Measurements from ENCODE around the gene GJE1. TPM values are rescaled to one million over a fixed set of nuclear protein-coding genes. Genes with fewer than 3 reads are reported as not detected.
"Not testable (repeated sequence)": the region's sequence is repeated elsewhere in the genome, so short reads cannot be mapped to it uniquely, and the experiment has no call there.

The GJE1 gene
- total RNA-seq: not detected in 2 replicates
- long read RNA-seq: 0 reads

GRCh38 chr6:142132625-142133024, at the start of gene GJE1:
TSS of gene GJE1 (plus strand) at chr6:142132925. CDS start at chr6:142133159, 234 bp downstream.
- no peak within 1 kb of the TSS for H3K27ac Mint-ChIP-seq (ENCODE audit: unreplicated experiment)

GRCh38 chr6:142087950-142088857, 44.5 kb upstream of the GJE1 start:
- Mint-ChIP-seq H3K4me3 (ENCODE audit: unreplicated experiment) (no peak overlapping the region), H3K27ac (ENCODE audit: unreplicated experiment) (no peak overlapping the region), H3K36me3 (ENCODE audit: unreplicated experiment) (no peaks in the 10 kb centered on the region), H3K4me1 (ENCODE audit: unreplicated experiment) (no peaks in the 10 kb centered on the region), H3K27me3 (ENCODE audit: unreplicated experiment) (peaks cover 17% of the 10 kb centered on the region), H3K9me3 (ENCODE audit: unreplicated experiment) (no peaks in the 10 kb centered on the region)
- TF ChIP-seq CTCF (IDR thresholded peaks at IDR 0.05): no peak
- no peak for DNase-seq (ENCODE audit: extremely low spot score, unreplicated experiment)

More at GRCh38 chr6:142132625-142133024, at the start of gene GJE1:
- peaks cover 4% of the 10 kb centered on the region for H3K9me3 Mint-ChIP-seq (ENCODE audit: unreplicated experiment)
- peaks cover 33% of the 10 kb centered on the region for H3K27me3 Mint-ChIP-seq (ENCODE audit: unreplicated experiment)
- no peaks in the 10 kb centered on the region for H3K4me1 Mint-ChIP-seq (ENCODE audit: unreplicated experiment)
- no peak for TF ChIP-seq CTCF (IDR thresholded peaks at IDR 0.05)
- no peaks in the 10 kb centered on the region for H3K36me3 Mint-ChIP-seq (ENCODE audit: unreplicated experiment)
- no peak within 1 kb of the TSS for H3K4me3 Mint-ChIP-seq (ENCODE audit: unreplicated experiment)
- DNase-seq (ENCODE audit: extremely low spot score, unreplicated experiment): no peak

- no peak overlapping the region for H3K4me3 Mint-ChIP-seq (ENCODE audit: unreplicated experiment)
These were observed 43.9 kb upstream of the GJE1 start for GRCh38 chr6:142088858-142089216.

GRCh38 chr6:142104820-142105219, 27.9 kb upstream of the GJE1 start:
- not testable (repeated sequence) for H3K36me3 Mint-ChIP-seq (ENCODE audit: unreplicated experiment); DNase-seq (ENCODE audit: extremely low spot score, unreplicated experiment); H3K27ac Mint-ChIP-seq (ENCODE audit: unreplicated experiment); H3K4me1 Mint-ChIP-seq (ENCODE audit: unreplicated experiment); H3K27me3 Mint-ChIP-seq (ENCODE audit: unreplicated experiment); H3K9me3 Mint-ChIP-seq (ENCODE audit: unreplicated experiment); H3K4me3 Mint-ChIP-seq (ENCODE audit: unreplicated experiment)

More at GRCh38 chr6:142088858-142089216, 43.9 kb upstream of the GJE1 start:
- no peak for TF ChIP-seq CTCF (IDR thresholded peaks at IDR 0.05)
- DNase-seq (ENCODE audit: extremely low spot score, unreplicated experiment): no peak
- H3K9me3 Mint-ChIP-seq (ENCODE audit: unreplicated experiment): no peaks in the 10 kb centered on the region
- no peaks in the 10 kb centered on the region for H3K4me1 Mint-ChIP-seq (ENCODE audit: unreplicated experiment)
- peaks cover 17% of the 10 kb centered on the region for H3K27me3 Mint-ChIP-seq (ENCODE audit: unreplicated experiment)
- H3K27ac Mint-ChIP-seq (ENCODE audit: unreplicated experiment): no peak overlapping the region
- H3K36me3 Mint-ChIP-seq (ENCODE audit: unreplicated experiment): no peaks in the 10 kb centered on the region

GRCh38 chr6:142110820-142111219, 21.9 kb upstream of the GJE1 start:
- DNase-seq (ENCODE audit: extremely low spot score, unreplicated experiment); H3K4me1 Mint-ChIP-seq (ENCODE audit: unreplicated experiment); H3K36me3 Mint-ChIP-seq (ENCODE audit: unreplicated experiment); H3K4me3 Mint-ChIP-seq (ENCODE audit: unreplicated experiment); H3K27ac Mint-ChIP-seq (ENCODE audit: unreplicated experiment); H3K9me3 Mint-ChIP-seq (ENCODE audit: unreplicated experiment); H3K27me3 Mint-ChIP-seq (ENCODE audit: unreplicated experiment): not testable (repeated sequence)

GRCh38 chr6:142112451-142113061, 20.2 kb upstream of the GJE1 start:
- Mint-ChIP-seq H3K27me3 (ENCODE audit: unreplicated experiment) (no peaks in the 10 kb centered on the region), H3K9me3 (ENCODE audit: unreplicated experiment) (peaks cover 4% of the 10 kb centered on the region), H3K4me3 (ENCODE audit: unreplicated experiment) (no peak overlapping the region), H3K4me1 (ENCODE audit: unreplicated experiment) (no peaks in the 10 kb centered on the region), H3K27ac (ENCODE audit: unreplicated experiment) (no peak overlapping the region), H3K36me3 (ENCODE audit: unreplicated experiment) (no peaks in the 10 kb centered on the region)
- peak; percentile 87 for DNase-seq (ENCODE audit: extremely low spot score, unreplicated experiment)
- TF ChIP-seq CTCF (IDR thresholded peaks at IDR 0.05): peak; percentile 82

Data from osteocyte (in vitro differentiated cells).